OCI-LY7 (cell line): ENCODE data around the gene CHST11.

Experiments used
- CTCF ChIP-seq: fragments of 200-600 bp; sonication (generic); conservative IDR thresholded peaks from 2 replicates; pipeline ENCODE4 v1.5.1; 2014; ENCODE audit warnings: mild to moderate bottlenecking, antibody characterized with exemption, low read length, moderate library complexity, mixed read lengths
- EZH2phosphoT487 ChIP-seq: fragments of 200-600 bp; sonication (generic); IDR thresholded peaks from 2 replicates; pipeline ENCODE4 v1.6.1; 2018; ENCODE audit warnings: low read depth, borderline replicate concordance, mild to moderate bottlenecking, mixed run types, antibody characterized with exemption, low read length, moderate library complexity, mixed read lengths

GRCh38 chr12:104623883-104624282 lies 167.1 kb downstream of the CHST11 start:
- TF ChIP-seq CTCF (no peak), EZH2phosphoT487 (no peak)
